Epithelial cell of proximal tubule (primary cell): Measurements from ENCODE around the gene STRADB. TPM values are rescaled to one million over a fixed set of nuclear protein-coding genes. Genes with fewer than 3 reads are reported as not detected.
"Not testable (repeated sequence)": the region's sequence is repeated elsewhere in the genome, so short reads cannot be mapped to it uniquely, and the experiment has no call there.

Experiments used
- DNase-seq: peaks from one replicate; pipeline ENCODE4 v3.0.0-alpha.2; 2011; ENCODE audit warnings: low read depth
- H3K4me3 ChIP-seq: 2 replicates; pipeline ENCODE4 v1.5.1; 2011; ENCODE audit warnings: low read depth, mild to moderate bottlenecking, low read length
- CTCF ChIP-seq: conservative IDR thresholded peaks from 2 replicates; pipeline ENCODE4 v1.5.1; 2012; ENCODE audit warnings: low read depth, mild to moderate bottlenecking, low read length
- total RNA-seq: library from RNA; depleted of rRNA; stranded (reverse); fragments of >200 nt; gene quantifications from 2 replicates; pipeline ENCODE4 v1.2.3, GENCODE V29; 2015

STRADB gene
- total RNA-seq, 1 donor from 2014 or later = 27.8 TPM

GRCh38 chr2:201432038-201432620, 19.4 kb upstream of the STRADB start:
- H3K4me3 ChIP-seq = no peak overlapping the region
- no peak for TF ChIP-seq CTCF
- DNase-seq = no peak

GRCh38 chr2:201432621-201433393, 18.7 kb upstream of the STRADB start:
- DNase-seq = no peak
- H3K4me3 ChIP-seq = no peak overlapping the region
- TF ChIP-seq CTCF = no peak

- no peak for DNase-seq
- no peak overlapping the region for H3K4me3 ChIP-seq
- no peak for TF ChIP-seq CTCF
Observed at GRCh38 chr2:201433394-201433995, 18.0 kb upstream of the STRADB start.

GRCh38 chr2:201436141-201436540, 15.4 kb upstream of the STRADB start:
- no peak for DNase-seq
- H3K4me3 ChIP-seq = no peak overlapping the region
- no peak for TF ChIP-seq CTCF

GRCh38 chr2:201439336-201439922, 12.1 kb upstream of the STRADB start:
- not testable (repeated sequence) for H3K4me3 ChIP-seq, DNase-seq

- H3K4me3 ChIP-seq = no peak overlapping the region
- DNase-seq = no peak
- no peak for TF ChIP-seq CTCF
Observed at GRCh38 chr2:201440182-201440581, 11.4 kb upstream of the STRADB start.

- no peak for DNase-seq
- no peak for TF ChIP-seq CTCF
- H3K4me3 ChIP-seq = no peak overlapping the region
Observed at GRCh38 chr2:201441409-201441808, 10.1 kb upstream of the STRADB start.
